CD14-positive monocyte (primary cell): ENCODE measurements around the gene EXD2. TPM values are rescaled to one million over a fixed set of nuclear protein-coding genes. Genes with fewer than 3 reads are reported as not detected.

Source experiments
- DNase-seq, 3 donors: peaks; one replicate each; pipeline ENCODE4 v3.0.0-alpha.2; 2011 to 2022
- H2AFZ ChIP-seq: 2 replicates; pipeline ENCODE4 v1.6.0; 2012; ENCODE audit warnings: mild to moderate bottlenecking, low read depth, low read length, inconsistent platforms; ENCODE audit not compliant: insufficient read depth, poor library complexity, severe bottlenecking
- H3K27ac ChIP-seq, 2 donors: 1 replicate in 1 of 2; 2 replicates in 1 of 2; pipeline ENCODE4 v1.5.1; 2012 to 2013; ENCODE audit warnings: low read length in 2 of 2, control low read depth in 1 of 2, inconsistent platforms in 1 of 2, low read depth in 1 of 2, mild to moderate bottlenecking in 1 of 2
- H3K27me3 ChIP-seq, 2 donors: one replicate each; pipeline versions ENCODE4 v1.6.0 to v1.6.1; 2011 to 2013; ENCODE audit warnings: low read length in 2 of 2; ENCODE audit not compliant: control insufficient read depth in 2 of 2, insufficient read depth in 2 of 2
- H3K36me3 ChIP-seq, 2 donors: replicated peaks in 1 of 2; 1 replicate in 1 of 2; 2 replicates in 1 of 2; pipeline versions ENCODE4 v1.5.1 to v1.6.1; 2012 to 2013; ENCODE audit warnings: low read length in 2 of 2, control low read depth in 1 of 2, inconsistent platforms in 1 of 2, mild to moderate bottlenecking in 1 of 2; ENCODE audit not compliant: insufficient read depth in 2 of 2, control insufficient read depth in 1 of 2
- H3K4me1 ChIP-seq, 2 donors: 1 replicate in 1 of 2; 2 replicates in 1 of 2; pipeline versions ENCODE4 v1.5.1 to v1.6.1; 2012 to 2013; ENCODE audit warnings: low read length in 2 of 2, control low read depth in 1 of 2, inconsistent platforms in 1 of 2, mild to moderate bottlenecking in 1 of 2, moderate library complexity in 1 of 2; ENCODE audit not compliant: insufficient read depth in 2 of 2, control insufficient read depth in 1 of 2
- H3K4me2 ChIP-seq: replicated peaks from 2 replicates; pipeline ENCODE3; 2012; ENCODE audit warnings: low read length, moderate library complexity, mild to moderate bottlenecking; ENCODE audit not compliant: poor library complexity, severe bottlenecking; ENCODE audit errors: extremely low read depth
- H3K4me3 ChIP-seq, 3 experiments: fragments of 200-600 bp in 1 of 3; sonication (generic) in 1 of 3; replicated peaks in 1 of 3; 1 replicate in 2 of 3; 2 replicates in 1 of 3; pipeline ENCODE4 v1.5.1; 2011 to 2013; ENCODE audit warnings: low read length in 3 of 3, mild to moderate bottlenecking in 3 of 3, control low read depth in 2 of 3, low read depth in 2 of 3, inconsistent platforms in 1 of 3, moderate library complexity in 1 of 3
- H3K79me2 ChIP-seq: 2 replicates; pipeline ENCODE4 v1.6.0; 2012; ENCODE audit warnings: mild to moderate bottlenecking, control low read depth, inconsistent platforms, low read length, moderate library complexity; ENCODE audit not compliant: insufficient read depth
- H3K9ac ChIP-seq: 2 replicates; pipeline ENCODE4 v1.6.0; 2017; ENCODE audit warnings: low read length, mild to moderate bottlenecking; ENCODE audit not compliant: insufficient read depth, poor library complexity, severe bottlenecking
- H3K9me3 ChIP-seq, 2 donors: replicated peaks in 1 of 2; 1 replicate in 1 of 2; 2 replicates in 1 of 2; pipeline versions ENCODE4 v1.5.1 to v1.6.1; 2012 to 2013; ENCODE audit warnings: low read length in 2 of 2, control low read depth in 1 of 2; ENCODE audit not compliant: control insufficient read depth in 1 of 2, insufficient read depth in 1 of 2
- H4K20me1 ChIP-seq: 2 replicates; pipeline ENCODE4 v1.6.0; 2012; ENCODE audit warnings: mild to moderate bottlenecking, low read length, control low read depth, moderate library complexity; ENCODE audit not compliant: insufficient read depth
- H3K27ac Mint-ChIP-seq, 7 donors: one replicate each; pipeline ENCODE4 v1.8.0; 2020; ENCODE audit warnings: mild to moderate bottlenecking in 7 of 7, mixed read lengths in 7 of 7, moderate library complexity in 6 of 7, inconsistent platforms in 2 of 7
- H3K27me3 Mint-ChIP-seq, 3 donors: one replicate each; pipeline ENCODE4 v1.8.0; 2021 to 2022; ENCODE audit warnings: low read depth in 3 of 3, mild to moderate bottlenecking in 3 of 3, mixed read lengths in 3 of 3, moderate library complexity in 3 of 3, inconsistent platforms in 1 of 3
- H3K36me3 Mint-ChIP-seq, 2 donors: one replicate each; pipeline ENCODE4 v1.8.0; 2020; ENCODE audit warnings: mixed read lengths in 2 of 2, inconsistent platforms in 1 of 2, mild to moderate bottlenecking in 1 of 2
- H3K4me1 Mint-ChIP-seq: one replicate; pipeline ENCODE4 v1.8.0; 2020; ENCODE audit warnings: mild to moderate bottlenecking, mixed read lengths
- H3K4me3 Mint-ChIP-seq, 2 donors: one replicate each; pipeline ENCODE4 v1.8.0; 2020; ENCODE audit warnings: mild to moderate bottlenecking in 2 of 2, mixed read lengths in 2 of 2, moderate library complexity in 1 of 2
- H3K9me3 Mint-ChIP-seq, 7 donors: one replicate each; pipeline ENCODE4 v1.8.0; 2020 to 2022; ENCODE audit warnings: mixed read lengths in 7 of 7, mild to moderate bottlenecking in 6 of 7, moderate library complexity in 6 of 7, inconsistent platforms in 2 of 7
- WGBS: methylation state at CpG from one replicate; pipeline ENCODE4 v1.1.5; 2013; ENCODE audit warnings: missing lambda C conversion rate; ENCODE audit not compliant: insufficient coverage; 5-methylcytosine and 5-hydroxymethylcytosine counted together
- intact Hi-C, 2 donors: fragments of 100-400 bp; cut with micrococcal nuclease; formaldehyde crosslinking; loops; one replicate each; pipeline versions ENCODE4 v1.15.0 to v1.15.1; 2023
- polyA plus RNA-seq, 3 donors: library from polyadenylated mRNA; depleted of rRNA in 1 of 3; unstranded in 2 of 3; stranded (reverse) in 1 of 3; fragments of 300-500 nt in 2 of 3; fragments of >200 nt in 1 of 3; fragmentation: Illumina TruSeq in 2 of 3; gene quantifications; 1 replicate in 2 of 3; 2 replicates in 1 of 3; pipeline ENCODE4 v1.2.3, GENCODE V29; 2012 to 2021
- TF ChIP-seq, protein P1 (sequence below): fragments of 200-600 bp; IDR thresholded peaks from one replicate; pipeline ENCODE4 v1.8.0; 2022; ENCODE audit warnings: antibody characterized with exemption, mild to moderate bottlenecking

EXD2 gene
- polyA plus RNA-seq, 3 donors: 2.3 to 4.0 (median 3.1) TPM

DNA sequence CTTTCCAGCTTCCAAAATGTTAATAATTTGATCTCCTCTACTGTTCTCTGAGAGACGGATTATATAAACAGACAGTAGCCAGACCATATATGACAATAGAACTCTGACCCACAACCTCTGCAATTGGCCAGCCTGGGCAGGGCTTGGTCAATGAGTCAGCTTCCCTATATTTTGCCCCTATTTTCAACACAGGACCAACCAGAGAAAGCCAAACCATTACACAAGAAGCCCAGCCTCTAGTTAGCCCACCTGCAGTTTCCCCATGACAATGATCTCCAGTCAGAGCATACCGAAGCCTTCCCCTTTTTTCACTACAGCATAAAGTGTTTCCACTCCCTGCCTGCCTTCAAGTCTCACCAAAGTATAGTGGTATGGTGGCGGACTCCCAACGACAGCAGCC is 7.6 kb upstream of the EXD2 start:
- Histone ChIP-seq H3K9ac (no peak overlapping the region), H4K20me1 (no peaks in the 10 kb centered on the region), H3K79me2 (no peaks in the 10 kb centered on the region), H3K9me3 (no peaks in the 10 kb centered on the region), H3K4me1 (peaks cover 6 to 7% of the 10 kb centered on the region in 2 donors), H2AFZ (no peak overlapping the region), H3K27ac (no peak overlapping the region), H3K36me3 (no peaks in the 10 kb centered on the region), H3K4me3 (no peak overlapping the region), H3K27me3 (no peaks in the 10 kb centered on the region), H3K4me2 (no peak overlapping the region)
- Mint-ChIP-seq H3K4me3 (no peak overlapping the region), H3K27me3 (peaks cover 1 to 6% (median 4%) of the 10 kb centered on the region in 3 donors), H3K9me3 (peaks cover 0 to 2% (median 0%) of the 10 kb centered on the region in 7 donors), H3K27ac (no peak overlapping the region), H3K36me3 (no peaks in the 10 kb centered on the region), H3K4me1 (peaks cover 11% of the 10 kb centered on the region)
- WGBS: 63% methylated on average over 1 of the region's 4 CpGs
- intact Hi-C loops: no loop called here
- TF ChIP-seq, protein P1, sequence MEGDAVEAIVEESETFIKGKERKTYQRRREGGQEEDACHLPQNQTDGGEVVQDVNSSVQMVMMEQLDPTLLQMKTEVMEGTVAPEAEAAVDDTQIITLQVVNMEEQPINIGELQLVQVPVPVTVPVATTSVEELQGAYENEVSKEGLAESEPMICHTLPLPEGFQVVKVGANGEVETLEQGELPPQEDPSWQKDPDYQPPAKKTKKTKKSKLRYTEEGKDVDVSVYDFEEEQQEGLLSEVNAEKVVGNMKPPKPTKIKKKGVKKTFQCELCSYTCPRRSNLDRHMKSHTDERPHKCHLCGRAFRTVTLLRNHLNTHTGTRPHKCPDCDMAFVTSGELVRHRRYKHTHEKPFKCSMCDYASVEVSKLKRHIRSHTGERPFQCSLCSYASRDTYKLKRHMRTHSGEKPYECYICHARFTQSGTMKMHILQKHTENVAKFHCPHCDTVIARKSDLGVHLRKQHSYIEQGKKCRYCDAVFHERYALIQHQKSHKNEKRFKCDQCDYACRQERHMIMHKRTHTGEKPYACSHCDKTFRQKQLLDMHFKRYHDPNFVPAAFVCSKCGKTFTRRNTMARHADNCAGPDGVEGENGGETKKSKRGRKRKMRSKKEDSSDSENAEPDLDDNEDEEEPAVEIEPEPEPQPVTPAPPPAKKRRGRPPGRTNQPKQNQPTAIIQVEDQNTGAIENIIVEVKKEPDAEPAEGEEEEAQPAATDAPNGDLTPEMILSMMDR: no peak
- peak; percentile 41 to 68 (median 43) for DNase-seq

DNA sequence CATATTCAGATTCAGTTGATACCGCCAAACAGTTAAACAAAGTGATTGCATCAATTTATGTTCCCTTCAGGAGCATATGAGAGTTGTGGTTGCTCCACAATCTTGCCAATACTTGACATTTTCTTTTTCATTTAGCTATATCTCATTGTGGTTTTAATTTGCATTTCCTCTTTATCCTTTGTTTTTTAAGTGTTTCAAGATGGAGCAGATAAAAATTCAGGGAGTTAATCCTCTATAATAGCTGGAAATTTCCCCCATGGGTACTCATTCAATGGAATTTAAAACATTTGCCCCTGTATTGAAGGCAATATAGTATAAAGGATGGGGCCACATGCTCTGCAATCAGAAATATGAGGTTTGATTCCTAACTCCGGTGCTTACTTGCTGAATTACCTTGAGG is 1.1 kb upstream of the EXD2 start:
- Mint-ChIP-seq H3K9me3 (peaks cover 0 to 2% (median 0%) of the 10 kb centered on the region in 7 donors), H3K4me3 (no peak overlapping the region), H3K27ac (no peak overlapping the region), H3K36me3 (no peaks in the 10 kb centered on the region), H3K27me3 (peaks cover 1 to 11% (median 6%) of the 10 kb centered on the region in 3 donors), H3K4me1 (peaks cover 11% of the 10 kb centered on the region)
- no peak overlapping the region for H2AFZ ChIP-seq
- no CpG with 5 or more reads among the region's 2 CpGs for WGBS
- H3K9me3 ChIP-seq: no peaks in the 10 kb centered on the region
- intact Hi-C loops: no loop called here
- H3K4me1 ChIP-seq: peaks cover 9% of the 10 kb centered on the region in 2 donors
- H3K36me3 ChIP-seq: no peaks in the 10 kb centered on the region
- TF ChIP-seq, protein P1: no peak
- H4K20me1 ChIP-seq: no peaks in the 10 kb centered on the region
- H3K4me3 ChIP-seq: no peak overlapping the region
- H3K4me2 ChIP-seq: no peak overlapping the region
- no peak overlapping the region for H3K27ac ChIP-seq
- no peaks in the 10 kb centered on the region for H3K79me2 ChIP-seq
- DNase-seq: no peak
- H3K9ac ChIP-seq: no peak overlapping the region
- no peaks in the 10 kb centered on the region for H3K27me3 ChIP-seq
